Stimulated activated CD8-positive, alpha-beta memory T cell treated with anti-CD3 and anti-CD28 coated beads, Interleukin-15, amount 100 ng/mL, for 4 hours (primary cell): ENCODE results near the gene PILRA.
"Not testable (repeated sequence)": the region's sequence is repeated elsewhere in the genome, so short reads cannot be mapped to it uniquely, and the experiment has no call there.

Experiments
- DNase-seq, 2 donors: peaks; one replicate each; pipeline ENCODE4 v3.0.0-alpha.2; 2020; ENCODE audit warnings: low read depth in 2 of 2

The PILRA gene

DNA sequence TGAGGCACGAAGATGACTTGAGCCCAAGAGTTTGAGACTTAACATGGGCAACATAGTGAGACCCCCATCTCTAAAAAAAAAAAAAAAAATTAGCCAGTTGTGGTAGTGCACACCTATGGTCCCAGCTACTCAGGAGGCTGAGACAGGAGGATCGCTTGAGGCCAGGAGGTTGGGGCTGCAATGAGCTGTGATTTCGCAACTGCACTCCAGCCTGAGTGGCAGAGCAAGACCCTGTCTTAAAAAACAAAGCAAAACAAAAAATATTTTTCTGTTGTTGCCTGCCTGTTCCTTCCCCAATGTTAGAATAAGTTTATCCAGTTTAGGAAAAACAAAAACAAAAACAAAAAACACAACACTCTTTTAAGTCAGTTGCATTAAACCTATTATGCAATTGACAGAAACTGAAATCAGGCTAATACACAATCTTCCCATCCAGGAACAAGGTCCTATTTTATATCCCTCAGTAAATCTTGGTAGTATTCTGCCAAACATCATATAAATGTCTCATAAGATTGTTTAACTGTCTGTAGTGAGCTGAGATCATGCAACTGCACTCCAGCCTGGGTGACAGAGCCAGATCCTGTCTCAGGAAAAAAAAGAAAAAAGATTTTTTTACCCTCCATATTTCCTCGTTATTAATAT lies 4.9 kb downstream of the PILRA start:
- DNase-seq, result no peak

DNA sequence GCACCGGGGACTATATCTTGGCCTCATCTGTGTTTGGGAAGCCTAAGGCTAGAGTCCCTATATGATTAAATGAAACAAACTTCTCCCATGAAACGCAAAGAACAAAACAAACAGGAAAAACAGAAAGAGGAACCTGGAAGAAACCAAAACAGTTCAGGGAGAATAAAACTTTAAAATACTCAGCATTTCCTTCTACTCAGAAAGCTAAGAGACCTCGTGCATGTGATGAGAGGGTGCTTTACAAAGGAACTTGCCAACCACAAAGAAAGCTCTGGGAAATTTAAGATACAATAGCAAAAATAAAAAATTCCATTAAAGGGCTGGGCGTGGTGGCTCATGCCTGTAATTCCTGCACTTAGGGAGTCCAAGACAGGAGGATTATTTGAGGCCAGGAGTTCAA lies 6.9 kb downstream of the PILRA start:
- no peak for DNase-seq

DNA sequence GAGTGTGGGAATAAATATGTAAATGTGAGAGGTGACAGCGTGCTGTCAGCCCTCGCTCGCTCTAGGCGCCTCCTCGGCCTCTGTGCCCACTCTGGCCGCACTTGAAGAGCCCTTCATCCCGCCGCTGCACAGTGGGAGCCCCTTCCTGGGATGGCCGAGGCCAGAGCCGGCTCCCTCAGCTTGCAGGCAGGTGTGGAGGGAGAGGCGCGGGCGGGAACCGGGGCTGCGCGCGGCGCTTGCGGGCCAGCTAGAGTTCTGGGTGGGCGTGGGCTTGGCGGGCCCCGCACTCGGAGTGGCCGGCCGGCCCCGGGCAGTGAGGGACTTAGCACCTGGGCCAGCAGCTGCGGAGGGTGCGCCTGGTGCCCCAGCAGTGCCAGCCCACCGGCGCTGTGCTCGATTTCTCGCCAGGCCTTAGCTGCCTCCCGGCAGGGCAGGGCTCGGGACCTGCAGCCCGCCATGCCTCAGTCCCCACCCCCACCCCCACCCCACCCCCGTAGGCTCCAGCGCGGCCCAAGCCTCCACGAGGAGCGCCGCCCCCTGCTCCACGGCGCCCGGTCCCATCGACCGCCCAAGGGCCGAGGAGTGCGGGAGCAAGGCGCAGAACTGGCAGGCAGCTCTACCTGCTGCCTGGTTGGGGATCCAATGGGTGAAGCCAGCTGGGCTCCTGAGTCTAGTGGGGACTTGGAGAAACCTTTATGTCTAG lies 8.4 kb downstream of the PILRA start:
- not testable (repeated sequence) for DNase-seq

DNA sequence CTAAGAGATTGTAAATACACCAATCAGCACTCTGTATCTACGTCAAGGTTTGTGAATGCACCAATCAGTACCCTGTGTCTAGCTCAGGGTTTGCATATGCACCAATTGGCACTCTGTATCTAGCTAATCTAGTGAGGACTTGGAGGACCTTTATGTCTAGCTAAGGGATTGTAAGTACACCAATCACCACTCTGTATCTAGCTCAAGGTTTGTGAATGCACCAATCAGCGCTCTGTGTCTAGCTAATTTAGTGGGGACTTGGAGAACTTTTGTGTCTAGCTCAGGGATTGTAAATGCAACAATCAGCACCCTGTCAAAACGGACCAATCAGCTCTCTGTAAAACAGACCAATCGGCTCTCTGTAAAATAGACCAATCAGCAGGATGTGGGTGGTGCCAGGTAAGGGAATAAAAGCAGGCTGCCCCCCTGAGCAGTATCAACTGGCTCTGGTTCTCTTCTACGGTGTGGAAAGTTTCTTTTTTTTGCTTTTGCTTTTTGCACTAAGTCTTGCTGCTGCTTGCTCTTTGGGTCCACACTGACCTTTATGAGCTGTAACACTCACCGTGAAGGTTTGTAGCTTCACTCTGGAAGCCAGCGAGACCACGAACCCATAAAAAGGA lies 9.1 kb downstream of the PILRA start:
- DNase-seq, result not testable (repeated sequence)

DNA sequence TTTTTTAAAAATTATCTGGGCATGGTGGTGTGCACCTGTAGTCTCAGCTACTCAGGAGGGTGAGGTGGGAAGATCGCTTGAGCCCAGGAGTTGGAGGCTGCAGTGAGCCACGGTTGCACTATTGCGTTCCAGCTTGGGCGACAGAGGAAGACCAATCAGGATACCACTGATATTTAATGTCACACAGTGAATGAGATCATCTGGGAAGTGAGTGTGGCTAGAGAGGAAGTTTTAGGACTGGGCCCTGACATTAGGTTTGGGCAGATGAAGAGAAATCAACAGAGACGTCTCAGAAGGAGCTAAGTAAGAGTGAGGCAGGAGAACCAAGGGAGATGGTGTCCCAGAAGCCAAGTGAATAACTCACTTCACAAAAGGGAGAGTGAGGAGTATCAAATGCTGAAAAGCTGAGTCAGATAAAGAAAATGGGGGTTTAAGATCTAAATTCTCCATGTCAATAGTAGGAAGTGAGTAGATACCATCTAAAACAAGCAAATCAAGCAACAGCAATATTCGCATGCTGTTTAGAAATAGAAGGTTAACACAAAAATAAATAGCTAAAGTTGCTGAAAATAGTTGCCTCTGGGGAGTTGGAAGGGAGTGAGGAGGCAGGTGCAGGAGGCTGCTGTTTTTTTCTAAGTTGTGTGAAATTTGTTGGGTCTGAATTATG lies 11.5 kb downstream of the PILRA start:
- no peak for DNase-seq

DNA sequence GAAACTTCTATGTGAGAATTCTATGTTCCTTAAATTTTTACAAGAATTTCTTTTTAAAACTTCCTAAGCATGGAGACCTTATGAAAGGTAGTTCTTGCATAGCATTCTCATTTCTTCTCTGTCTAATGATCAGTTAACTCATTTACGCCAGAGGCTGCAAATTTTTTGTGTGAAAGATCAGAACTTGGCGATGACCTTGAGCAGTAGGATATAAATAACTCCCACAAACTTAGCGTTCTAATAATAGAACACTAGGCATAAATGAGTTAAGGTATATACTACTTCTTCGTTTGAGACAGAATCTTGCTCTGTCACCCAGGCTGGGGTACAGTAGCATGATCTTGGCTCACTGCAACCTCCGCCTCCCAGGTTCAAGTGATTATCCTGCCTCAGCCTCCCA lies 13.7 kb downstream of the PILRA start:
- no peak for DNase-seq

DNA sequence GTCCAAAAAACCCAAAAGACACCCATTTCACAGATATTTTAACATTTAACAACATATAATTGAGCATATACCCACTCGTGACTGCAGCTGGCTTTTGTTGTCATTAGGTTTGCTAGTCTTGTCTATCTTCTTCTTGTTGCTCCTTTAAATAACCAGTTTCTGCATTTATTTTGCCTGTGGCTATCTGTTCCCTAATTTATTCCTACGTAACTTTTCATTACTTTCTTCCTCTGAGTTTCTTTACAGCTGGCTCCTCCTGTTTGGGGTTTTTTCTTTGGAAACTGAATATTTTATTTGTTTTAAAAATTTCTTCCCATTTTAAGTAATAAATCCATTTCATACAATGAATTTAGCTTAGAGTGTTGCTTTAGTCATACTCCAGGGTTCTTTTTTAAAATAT lies 14.4 kb downstream of the PILRA start:
- DNase-seq, result no peak

DNA sequence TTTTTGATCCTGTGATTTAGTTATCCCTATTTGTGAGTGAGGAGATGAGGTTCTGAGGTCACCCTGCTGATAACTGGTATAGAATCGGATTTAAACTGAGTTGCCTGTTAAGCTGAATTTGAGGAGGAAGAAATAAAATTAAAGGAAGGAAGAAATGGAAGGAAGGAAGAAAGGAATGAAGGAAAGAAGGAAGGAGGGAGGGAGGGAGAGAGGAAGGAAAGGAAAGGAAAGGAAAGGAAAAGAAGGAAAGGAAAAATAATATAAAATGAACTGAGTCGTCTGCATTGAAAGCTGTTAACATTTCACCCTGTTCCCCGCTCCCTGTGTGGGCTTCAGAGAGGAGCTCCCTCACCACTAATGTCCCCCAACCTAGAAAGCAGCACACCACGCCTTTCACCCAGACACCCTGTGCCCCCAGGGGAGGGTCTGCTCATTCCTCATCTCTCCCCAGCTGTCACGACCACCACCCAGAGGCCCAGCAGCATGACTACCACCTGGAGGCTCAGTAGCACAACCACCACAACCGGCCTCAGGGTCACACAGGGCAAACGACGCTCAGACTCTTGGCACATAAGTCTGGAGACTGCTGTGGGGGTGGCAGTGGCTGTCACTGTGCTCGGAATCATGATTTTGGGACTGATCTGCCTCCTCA lies 16.3 kb downstream of the PILRA start:
- DNase-seq, result no peak

DNA sequence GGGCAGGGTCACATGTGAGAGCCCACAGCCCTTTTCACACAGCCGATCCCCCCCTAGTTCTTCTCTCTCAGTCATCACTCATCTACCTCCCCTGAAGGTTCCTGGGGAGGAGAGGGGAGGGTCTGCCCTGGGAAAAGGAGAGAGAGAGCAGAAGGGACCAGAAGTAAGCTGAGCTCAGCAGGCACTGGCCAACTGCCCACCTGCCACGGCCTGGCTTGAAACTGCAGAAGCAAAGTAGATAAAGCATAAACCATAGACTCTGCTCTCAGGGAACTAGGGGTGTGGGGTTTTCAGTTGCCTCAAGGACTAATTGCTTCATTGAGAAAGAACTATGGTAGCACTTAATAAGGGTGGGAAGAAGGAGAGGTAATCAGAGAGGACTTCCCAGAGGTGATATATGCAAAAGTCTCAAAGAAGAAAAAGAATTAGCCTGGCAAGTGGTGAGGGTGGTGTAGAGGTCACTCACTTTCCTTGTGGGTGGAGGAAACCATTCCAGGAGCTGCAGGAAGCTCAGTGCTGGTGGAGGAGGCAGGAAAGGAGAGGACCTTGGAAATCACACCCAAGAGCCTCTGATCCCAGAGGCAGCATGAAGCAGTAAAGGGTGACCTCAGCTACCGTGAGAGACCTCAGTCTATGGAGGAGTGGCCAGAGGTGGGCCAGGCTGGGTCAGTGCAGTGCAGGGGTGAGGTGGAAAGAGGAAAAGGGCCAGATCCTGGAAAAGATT lies 17.2 kb downstream of the PILRA start:
- DNase-seq, result no peak

DNA sequence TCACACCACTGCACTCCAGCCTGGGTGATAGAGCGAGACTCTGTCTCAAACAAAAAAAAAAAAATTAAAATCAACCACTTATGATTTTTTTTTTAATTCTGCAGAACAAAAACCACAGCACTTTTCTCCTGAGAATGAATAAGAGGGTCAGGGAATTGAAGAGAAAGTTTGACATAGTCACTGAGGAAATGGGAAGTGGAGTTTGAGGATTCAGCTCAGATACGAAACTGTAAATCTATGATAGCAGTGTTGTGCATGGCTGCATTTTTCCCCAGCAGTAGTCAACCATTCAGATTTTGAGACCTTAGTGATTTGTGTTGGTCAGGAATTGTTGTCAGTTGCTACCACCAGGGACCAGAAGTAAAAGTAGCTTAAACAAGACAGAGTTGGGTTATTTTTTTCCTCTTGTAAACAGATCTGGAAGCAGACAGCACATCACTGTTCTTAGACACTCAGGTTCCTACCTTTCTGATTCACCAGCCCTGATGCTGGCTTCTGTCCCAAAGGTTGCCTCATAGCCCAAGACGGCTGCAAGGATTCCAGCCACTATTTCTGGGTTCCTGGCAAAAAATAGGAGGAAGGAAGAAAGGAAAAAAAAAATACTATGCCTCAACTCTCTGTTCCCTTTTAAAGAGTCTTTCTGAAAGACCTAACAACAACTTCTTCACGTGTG lies 20.1 kb downstream of the PILRA start:
- DNase-seq, result no peak

DNA sequence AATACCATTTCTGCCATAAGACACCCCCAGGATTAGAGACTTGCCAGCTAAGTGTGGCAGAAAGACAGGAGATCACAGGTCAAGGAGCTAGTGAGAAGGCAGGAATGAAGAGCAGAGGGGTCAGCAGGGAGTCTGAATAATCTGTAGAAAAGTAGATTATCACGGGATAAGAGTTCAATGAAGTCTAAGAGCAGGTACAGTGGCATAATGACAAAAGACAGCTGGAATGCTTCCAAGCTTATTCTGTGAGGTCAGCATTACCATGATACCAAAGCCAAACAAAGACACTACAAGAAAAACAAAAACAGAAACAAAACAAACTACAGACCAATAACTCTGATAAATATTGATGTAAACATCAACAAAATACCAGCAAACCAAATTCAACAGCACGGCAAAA lies 20.8 kb downstream of the PILRA start:
- no peak for DNase-seq

DNA sequence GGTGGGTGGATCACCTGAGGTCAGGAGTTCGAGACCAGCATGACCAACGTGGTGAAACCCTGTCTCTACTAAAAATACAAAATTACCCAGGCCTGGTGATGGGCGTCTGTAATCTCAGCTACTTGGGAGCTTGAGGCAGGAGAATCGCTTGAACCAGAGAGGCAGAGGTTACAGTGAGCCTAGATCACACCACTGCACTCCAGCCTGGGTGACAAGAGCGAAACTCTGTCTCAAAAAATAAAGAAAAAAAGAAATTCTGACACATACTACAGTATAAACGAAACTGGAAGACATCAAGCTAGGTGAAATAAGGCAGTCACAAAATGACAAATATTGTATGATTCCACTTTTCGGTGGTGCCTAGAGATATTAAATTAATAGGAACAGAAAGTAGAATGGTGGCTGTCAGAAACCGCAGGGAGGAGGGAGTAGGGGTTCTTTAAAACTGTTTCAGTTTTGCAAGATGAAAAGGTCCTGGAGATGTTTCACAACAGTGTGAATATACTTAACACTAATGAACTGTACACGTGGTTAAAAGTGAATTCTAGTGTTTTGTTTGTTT lies 23.2 kb downstream of the PILRA start:
- peak in 1 of 2 donors; percentile 22 for DNase-seq

DNA sequence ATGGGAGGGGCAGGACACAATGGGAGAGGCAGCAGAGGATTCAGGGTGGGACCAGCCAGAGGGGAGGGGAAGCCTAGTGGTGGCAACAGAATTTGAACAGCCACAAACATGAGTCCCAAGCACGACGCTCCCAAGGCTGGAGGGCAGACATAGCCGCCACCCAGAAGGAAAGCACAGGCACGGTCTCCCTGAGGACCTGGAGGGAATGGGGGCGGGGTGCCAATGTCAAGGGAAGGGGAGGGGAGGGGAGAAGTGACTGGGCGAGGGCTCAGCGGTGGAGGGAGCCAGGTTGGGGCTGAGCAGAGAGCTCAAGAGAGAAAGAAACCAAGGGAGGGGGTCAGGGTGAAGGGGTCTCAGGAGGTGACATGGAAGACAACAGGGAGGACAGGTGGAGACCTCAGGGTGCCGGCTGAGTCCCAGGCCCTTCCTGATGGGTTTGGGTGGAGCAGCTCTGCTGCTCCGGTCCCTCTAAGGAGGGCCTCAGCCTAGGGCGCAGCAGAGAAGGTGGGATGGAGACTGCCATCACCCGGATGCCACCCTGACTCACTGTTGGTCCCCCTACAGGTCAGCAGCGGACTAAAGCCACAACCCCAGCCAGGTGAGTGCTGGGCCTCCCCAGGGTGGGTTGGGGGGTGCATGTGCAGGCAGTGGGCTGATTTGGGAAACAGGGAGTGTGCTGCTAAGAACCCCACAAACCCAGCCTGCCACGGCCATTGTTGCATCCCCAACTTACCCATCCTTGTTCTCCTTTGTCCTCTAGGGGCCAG lies 24.2 kb downstream of the PILRA start:
- no peak for DNase-seq

DNA sequence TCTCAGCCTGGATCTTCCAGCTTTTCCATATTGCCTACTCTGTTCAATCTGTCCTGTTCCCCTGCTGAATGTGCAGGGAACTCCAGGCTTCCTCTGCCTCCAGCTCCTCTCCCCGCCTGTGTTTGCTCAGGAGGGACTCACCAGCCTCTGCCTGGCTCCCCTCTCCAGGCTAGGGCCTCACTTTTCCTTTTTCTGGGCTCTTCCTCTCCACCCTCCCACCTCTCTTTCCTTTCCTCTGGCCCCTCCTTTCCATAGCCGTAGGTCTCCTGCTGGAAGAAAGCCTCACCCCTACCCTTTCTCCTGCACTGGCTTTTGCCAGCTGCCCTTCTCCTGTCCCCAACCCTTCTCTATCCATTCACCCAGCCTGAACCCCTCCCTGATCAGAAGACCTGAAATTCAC lies 25.0 kb downstream of the PILRA start:
- no peak for DNase-seq

DNA sequence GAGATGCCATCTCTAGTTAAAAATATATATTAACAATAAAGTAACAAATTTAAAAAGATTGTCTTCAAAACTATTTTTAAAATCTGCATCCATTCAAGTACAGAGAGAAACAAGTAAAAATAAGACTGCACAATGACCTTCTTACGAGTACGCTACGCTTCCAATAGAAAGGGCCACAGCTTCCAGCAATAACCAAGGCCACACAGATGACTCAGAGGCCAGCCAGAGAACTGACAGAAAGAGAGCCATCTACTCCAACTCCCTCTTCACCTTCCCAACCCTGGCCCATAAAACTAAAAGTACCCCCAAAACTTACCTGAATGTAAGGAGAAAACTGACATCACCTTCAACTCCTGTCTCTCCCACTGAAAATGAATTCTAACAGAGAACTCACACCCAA lies 26.8 kb downstream of the PILRA start:
- DNase-seq, result no peak

DNA sequence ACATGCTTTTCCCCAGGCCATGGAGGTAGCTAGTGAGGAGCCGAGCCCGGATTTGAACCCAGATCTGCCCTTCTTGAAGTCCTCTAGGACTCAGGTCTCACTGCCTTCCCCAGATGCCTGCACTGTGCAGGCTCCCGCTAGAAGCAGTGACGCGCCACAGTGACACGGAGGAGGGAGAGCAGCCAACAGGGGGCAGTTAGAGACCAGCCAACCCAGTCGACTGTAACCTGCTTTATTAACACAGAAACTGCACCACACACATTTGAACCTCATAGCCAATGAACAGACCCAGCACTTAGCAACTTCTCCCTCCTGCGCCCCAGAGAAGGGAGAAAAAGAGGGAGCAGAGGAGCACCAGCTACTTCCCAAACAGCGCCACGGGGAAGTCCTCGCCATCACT lies 27.4 kb downstream of the PILRA start:
- no peak for DNase-seq

DNA sequence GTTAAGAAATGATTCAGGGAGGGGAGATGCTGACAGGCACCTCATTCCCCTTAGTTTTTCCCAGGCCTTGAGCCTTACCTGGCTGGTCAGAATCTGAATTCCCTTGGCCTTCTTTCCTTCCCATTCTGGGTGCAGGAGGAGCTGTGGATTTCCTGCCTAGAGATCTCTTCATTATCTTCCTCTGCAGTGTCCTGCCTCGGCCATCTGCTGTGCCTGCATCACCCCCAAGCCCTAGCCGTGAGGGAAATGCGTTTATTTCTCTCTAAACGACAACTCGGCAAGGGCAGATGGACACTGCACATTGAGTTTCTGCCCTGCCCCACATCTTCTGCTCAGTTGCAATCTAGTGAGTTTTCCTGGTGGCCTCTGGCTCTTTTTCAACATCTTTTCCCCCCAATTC lies 28.5 kb downstream of the PILRA start:
- no peak for DNase-seq

DNA sequence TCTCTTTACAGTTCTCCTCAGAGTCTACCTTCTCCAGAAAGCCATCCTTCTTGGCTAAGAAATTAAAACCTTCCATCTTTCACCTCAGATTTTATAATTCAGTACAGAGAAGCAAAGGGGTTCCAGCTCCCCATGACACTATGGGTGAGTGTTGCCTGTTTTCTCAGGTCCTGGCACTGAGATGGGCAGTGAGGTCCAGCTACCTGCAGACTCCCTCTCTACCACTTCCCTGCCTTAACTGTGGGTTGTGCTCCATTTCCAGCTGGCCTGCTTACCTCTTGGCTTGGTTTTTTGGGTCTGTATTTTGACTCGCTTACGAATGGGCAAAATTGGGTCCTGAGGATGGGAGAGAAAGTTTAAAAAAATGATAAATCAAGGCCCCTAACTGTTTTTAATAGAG lies 29.0 kb downstream of the PILRA start:
- DNase-seq, result no peak

DNA sequence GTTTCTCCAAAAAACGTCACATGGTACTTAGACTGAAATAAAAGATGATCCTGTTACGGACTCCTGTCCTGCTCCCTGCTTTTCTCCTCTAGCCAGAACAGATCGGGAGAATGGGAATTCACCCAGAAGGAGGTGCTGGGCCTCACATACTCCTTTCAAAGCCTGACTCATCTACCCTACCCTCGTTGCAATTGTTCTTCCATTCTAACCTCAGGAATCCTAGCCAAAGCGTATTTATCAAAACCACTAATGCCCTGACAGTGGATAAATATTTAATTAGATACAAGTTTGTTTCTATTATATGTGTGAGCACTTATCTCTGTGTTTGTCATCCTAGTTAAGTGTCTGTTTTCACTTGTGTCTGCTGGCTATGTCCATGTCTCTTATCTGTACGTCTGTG lies 33.5 kb downstream of the PILRA start:
- DNase-seq, result no peak
